DMS153 treated with DMSO at 0.1 percent for 48 hours (cell line): ENCODE results near the gene OPRM1.

Experiments used
- DNase-seq: peaks from one replicate; lab custom pipeline; 2025; ENCODE audit not compliant: unreplicated experiment; lab: John Stamatoyannopoulos, UW

The OPRM1 gene

DNA sequence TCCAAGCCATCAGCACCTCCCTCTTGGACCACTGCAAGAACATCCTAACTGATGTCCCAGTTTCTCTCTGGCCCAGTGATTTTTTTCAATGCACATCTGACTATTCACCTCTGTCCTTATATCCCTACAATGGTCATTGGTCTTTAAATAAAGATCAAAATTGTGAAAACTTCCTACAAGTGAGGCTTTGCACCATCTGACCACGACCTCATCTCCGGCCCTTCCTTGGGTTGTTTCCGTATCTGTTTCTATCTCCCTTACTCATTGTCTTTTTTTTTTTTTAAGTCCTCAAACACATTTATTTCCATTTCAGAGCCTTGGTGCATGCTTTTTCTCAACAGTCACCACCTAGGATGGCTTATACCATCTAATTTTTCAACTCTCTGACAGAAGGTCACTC lies 229.4 kb downstream of the OPRM1 start:
- no peak for DNase-seq

DNA sequence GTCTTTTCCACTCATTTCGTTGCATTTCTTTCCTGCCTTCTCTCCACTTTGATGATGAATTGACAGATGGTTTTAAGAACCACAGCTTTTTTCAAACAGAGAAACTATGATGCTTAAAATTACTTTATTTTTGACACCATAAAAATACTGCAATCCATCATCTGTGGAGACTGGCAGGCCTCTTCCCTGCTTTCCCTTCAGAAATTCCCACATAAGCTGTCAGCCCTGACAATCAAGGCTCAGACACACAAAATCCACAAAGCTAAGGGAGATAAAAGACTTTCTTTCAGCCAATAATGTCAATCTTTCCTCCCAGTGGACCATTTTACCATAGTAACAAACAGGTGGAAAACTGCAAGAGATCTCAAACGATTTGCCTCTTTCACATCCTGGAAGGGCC lies 235.1 kb downstream of the OPRM1 start:
- no peak for DNase-seq

DNA sequence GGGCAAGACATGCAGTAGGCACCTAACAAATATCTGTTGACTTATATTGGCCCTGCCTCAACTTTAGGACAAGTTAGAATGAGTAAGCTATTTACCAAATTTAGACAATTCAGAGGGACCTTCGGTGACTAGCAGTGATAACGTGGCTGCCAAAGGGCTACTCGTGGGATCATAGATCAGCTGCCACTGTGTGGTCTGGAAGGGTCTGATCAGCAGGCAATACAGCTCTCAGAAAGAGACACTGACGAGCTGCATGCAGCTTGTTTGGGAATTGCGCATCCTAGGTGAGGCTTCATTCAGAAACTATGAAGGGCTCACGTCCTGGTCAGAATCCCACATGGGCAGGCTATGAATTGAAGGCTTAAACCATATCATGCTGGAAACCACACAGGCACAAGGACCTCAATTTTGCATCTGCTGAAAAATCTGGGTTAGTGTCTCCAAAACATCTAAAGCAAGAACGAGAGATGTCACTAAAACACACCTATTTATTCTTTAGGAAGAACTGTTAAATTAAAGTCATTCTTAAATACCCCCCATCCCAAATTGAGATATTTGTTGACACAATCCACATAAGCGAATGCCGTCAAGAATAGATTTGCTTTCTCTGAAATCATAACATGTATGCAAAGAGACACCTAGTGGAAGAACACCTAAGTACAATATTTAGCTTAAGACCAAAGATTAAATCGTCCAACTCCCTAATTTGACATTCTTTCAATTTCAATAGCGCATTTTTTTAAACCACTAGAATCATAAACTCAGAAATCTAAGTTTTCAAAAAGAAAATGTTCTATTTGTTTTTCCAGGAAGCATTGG lies 238.0 kb downstream of the OPRM1 start:
- DNase-seq, result peak; percentile 61

DNA sequence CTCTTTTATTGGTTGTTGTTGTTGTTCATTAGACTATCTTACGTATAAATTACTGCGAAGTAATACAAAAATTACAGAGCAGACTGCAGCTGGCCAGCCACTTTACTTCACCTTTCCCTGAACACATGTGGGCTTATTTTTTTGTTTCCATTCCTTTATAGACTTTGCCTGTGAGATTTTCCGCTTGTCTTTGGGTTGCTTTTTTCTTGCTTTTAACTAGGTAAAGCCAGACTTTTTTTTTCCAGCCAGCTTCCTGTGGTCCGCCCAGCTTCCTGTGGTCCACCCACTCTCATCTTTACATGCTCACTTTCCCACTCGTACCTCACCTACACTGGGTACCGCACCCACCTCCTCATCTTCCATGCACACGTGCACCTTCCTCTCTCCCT lies 238.6 kb downstream of the OPRM1 start:
- DNase-seq, result no peak

DNA sequence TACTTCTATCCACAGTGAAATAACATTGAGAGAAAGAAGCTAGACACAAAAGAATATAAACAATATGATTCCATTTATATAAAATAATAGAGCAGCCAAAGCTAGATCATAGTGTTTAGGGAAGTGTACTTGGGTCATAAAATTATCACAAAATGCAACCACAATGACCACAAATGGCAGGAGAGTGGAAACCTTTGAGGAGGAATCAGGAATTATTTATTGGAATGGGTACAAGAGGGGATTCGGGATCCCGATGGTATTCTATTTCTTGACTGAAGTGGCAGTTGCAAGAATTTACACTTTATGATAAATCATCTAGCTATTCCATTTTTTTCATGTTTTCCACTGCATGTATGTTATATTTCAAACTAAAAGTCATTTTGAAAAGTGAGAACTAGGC lies 241.5 kb downstream of the OPRM1 start:
- DNase-seq, result no peak

DNA sequence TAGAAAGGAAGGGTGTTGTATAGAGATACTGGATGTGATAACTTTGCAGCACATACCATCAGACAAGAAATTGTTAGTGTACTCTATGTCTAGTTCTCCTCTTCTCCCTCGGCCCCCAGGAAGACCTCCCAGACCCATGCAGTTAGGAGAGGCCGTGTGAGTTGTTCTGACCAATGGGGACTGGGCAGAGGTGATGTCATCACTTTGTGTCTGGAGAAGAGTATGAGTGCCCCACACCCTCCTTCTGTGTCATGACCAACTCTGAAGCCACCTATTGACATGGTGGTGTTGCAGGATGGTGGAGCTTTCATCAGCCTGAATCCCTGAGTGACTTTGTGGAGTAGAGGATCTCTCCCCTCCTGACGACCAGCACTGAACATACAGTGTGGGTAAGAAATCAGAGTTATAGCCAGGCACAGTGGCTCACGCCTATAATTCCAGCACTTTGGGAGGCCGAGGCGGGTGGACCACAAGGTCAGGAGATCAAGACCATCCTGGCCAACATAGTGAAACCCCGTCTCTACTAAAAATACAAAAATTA lies 245.3 kb downstream of the OPRM1 start:
- no peak for DNase-seq

DNA sequence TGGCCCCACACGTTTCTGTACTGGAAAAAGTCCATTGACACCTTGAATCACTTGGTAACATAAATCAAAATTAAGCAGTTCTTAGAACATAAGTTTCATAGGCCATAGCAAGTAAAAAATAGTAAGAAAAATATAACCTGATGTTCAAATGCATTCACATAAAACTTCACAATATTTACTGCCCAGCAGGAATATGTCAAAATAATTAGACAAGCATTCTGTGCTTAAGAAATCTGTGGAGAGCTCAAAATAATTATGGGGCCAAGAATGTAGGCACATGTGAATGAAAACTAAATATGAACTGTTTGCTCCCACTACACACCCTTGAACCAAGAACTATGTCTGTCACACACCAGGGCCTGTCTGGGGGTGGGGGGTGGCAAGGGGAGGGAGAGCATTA lies 246.8 kb downstream of the OPRM1 start:
- DNase-seq, result no peak

DNA sequence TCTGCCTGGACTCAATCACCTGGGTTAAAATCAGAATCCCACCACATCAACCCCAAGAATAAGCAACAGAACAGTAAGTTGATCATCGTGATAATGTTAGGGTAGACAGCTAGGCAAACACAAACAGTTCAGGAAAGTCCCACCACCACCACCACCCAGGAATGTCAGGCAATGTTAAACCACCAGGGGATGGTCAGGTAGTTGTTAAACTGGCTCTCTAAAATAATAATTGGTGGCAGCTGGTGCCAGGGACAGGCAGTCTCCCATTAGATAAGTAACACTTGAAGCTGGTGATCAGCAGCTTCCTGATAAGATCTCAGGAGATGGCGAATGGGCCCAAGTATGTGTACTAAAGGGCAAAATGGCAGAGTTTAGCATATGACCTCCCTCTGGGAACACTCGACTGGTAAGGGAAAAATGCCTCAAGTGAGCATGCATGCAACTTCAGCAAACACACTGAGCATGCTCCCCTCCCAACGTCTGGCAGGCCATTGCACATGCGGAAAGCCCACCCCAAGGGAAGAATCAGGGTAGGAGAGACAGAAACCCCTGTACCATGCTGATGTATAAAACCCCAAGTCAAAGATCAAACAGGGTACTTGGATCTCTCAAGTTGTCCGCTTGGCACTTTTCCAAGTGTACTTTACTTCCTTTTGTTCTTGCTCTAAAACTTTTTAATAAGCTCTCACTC lies 250.9 kb downstream of the OPRM1 start:
- no peak for DNase-seq

DNA sequence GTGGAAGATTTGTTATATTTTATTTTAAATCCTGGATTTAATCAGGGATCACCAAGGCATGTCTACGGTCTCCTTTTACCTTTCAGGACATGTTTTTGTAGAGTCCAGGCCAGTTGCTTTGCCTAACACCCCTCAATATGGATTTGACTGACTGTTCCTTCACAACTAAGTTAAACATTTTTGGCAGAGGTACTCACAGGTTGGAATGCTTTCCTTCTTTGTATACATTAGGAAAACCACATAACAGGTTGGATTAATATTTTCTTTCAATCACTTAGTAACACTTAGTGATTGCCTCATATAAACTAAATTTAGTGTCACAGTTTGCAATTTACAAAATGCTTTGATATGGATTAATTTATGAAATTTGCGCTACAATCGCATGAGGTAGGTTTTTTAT lies 253.0 kb downstream of the OPRM1 start:
- no peak for DNase-seq

DNA sequence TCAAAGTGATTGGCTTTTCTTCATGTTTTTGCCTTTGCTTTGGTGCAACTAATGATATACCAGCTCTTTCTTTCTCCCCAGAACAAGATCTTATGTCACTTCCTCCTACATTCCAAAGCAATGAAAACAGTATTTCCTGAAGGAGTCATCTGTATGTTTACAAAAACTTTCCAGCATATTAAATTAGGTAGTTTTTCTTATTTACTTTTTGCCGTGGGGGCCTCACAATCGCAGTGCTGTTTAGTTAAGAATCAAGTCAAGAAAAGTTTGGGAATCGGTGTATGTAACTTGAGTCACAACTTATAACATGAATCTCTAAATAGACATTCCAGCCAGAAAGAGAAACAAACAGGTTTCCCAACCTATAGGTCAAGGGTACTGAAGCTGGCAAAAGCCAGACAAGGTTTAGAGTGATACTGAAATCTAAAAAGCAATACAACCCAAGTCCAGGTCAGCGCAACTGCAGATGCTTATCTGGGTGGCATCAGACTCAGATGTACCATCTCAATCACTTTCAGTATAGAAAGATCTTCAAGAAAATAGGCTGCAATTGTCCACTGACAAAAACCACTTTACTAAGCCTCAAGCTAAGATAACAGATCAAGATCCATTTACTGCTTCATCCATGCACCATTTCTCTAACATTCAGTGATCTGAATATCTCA lies 253.9 kb downstream of the OPRM1 start:
- DNase-seq, result no peak

DNA sequence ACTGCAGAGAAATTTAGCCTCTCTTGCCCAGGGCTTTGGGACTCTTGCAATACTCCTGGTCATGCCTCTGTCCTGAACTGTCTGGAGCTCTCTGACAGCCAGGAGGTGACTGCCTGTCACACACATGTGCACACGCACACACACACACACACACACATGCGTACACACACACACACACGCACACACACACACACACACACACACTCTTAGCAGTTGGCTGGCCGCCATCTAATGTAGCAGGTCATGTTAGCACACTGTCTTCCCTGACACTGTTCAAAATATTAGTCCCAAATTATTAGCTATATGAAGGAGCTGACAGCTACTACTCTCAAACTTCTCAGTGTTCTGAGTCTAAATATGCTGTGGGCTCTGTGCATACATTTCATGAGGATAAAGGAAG lies 256.7 kb downstream of the OPRM1 start:
- DNase-seq, result no peak
